GM12878 (cell line): Measurements from ENCODE around the gene MYNN. TPM values are rescaled to one million over a fixed set of nuclear protein-coding genes. Genes with fewer than 3 reads are reported as not detected.

Experiments
- ATF3 ChIP-seq: IDR thresholded peaks from 2 replicates; pipeline ENCODE4 v1.6.1; 2011; ENCODE audit warnings: low read depth, mild to moderate bottlenecking, low read length, moderate library complexity, borderline replicate concordance; ENCODE audit errors: extremely low read depth
- CHD2 ChIP-seq: IDR thresholded peaks from 2 replicates; pipeline ENCODE4 v1.6.1; 2011; ENCODE audit warnings: low read depth, low read length, improper control_type of control experiment, borderline replicate concordance
- IKZF2 ChIP-seq, 2 experiments: fragments of 450-650 bp; IDR thresholded peaks; 2 replicates each; pipeline ENCODE4 v1.6.1; 2017; ENCODE audit warnings: mild to moderate bottlenecking in 2 of 2, moderate library complexity in 2 of 2
- KLF5 ChIP-seq: fragments of 450-650 bp; IDR thresholded peaks from 2 replicates; pipeline ENCODE4 v1.6.1; 2014; ENCODE audit warnings: mild to moderate bottlenecking; ENCODE audit not compliant: partially characterized antibody
- MEF2A ChIP-seq: IDR thresholded peaks from 2 replicates; pipeline ENCODE4 v1.6.1; 2011; ENCODE audit warnings: low read depth, mild to moderate bottlenecking, low read length, moderate library complexity; ENCODE audit not compliant: insufficient read depth
- NFYB ChIP-seq: IDR thresholded peaks from 2 replicates; pipeline ENCODE4 v1.6.1; 2011; ENCODE audit warnings: low read depth, mild to moderate bottlenecking, low read length, improper control_type of control experiment, moderate library complexity; ENCODE audit not compliant: insufficient read depth
- PRDM15 ChIP-seq: fragments of 450-650 bp; formaldehyde crosslinking; IDR thresholded peaks from 2 replicates; pipeline ENCODE4 v1.4.0; 2020; ENCODE audit warnings: mild to moderate bottlenecking, moderate library complexity
- STAT1 ChIP-seq: fragments of 450-650 bp; conservative IDR thresholded peaks from 2 replicates; pipeline ENCODE4 v1.6.1; 2014; ENCODE audit warnings: antibody characterized with exemption, mild to moderate bottlenecking
- STAT3 ChIP-seq: IDR thresholded peaks from 2 replicates; pipeline ENCODE4 v1.6.1; 2011; ENCODE audit warnings: low read depth, low read length, improper control_type of control experiment
- SUZ12 ChIP-seq: fragments of 200-600 bp; sonication (generic); IDR thresholded peaks from one replicate; pipeline ENCODE4 v1.6.1; 2018; ENCODE audit warnings: antibody characterized with exemption, mild to moderate bottlenecking; ENCODE audit not compliant: unreplicated experiment
- TBL1XR1 ChIP-seq: IDR thresholded peaks from 2 replicates; pipeline ENCODE4 v1.6.1; 2012; ENCODE audit warnings: low read depth, low read length, improper control_type of control experiment
- TCF3 ChIP-seq: IDR thresholded peaks from 2 replicates; pipeline ENCODE4 v1.6.1; 2012; ENCODE audit warnings: low read depth, mild to moderate bottlenecking, low read length, borderline replicate concordance; ENCODE audit not compliant: insufficient read depth
- TCF7 ChIP-seq: IDR thresholded peaks from 2 replicates; pipeline ENCODE4 v1.6.1; 2014; ENCODE audit warnings: antibody characterized with exemption, borderline replicate concordance
- WRNIP1 ChIP-seq: IDR thresholded peaks from 2 replicates; pipeline ENCODE4 v1.6.1; 2011; ENCODE audit warnings: low read depth, low read length, improper control_type of control experiment, borderline replicate concordance
- ZNF207 ChIP-seq: fragments of 450-650 bp; IDR thresholded peaks from 2 replicates; pipeline ENCODE4 v1.6.1; 2014; ENCODE audit warnings: antibody characterized with exemption, mild to moderate bottlenecking, borderline replicate concordance
- polyA plus RNA-seq, 11 experiments: library from polyadenylated mRNA; depleted of rRNA in 4 of 11; unstranded in 6 of 11; stranded (reverse) in 5 of 11; fragments of >200 nt; fragmentation: Nextera tagmentation in 4 of 11; fragmentation: Illumina TruSeq in 1 of 11; extraction: Ambion mirVana in 4 of 11; extraction: Trizol in 1 of 11; gene quantifications; 1 replicate in 1 of 11; 2 replicates in 10 of 11; pipeline versions ENCODE4 v1.2.1 to v1.2.3, GENCODE V29; 2011 to 2016; ENCODE audit warnings: inconsistent platforms in 2 of 11, missing spikeins in 2 of 11, low read depth in 1 of 11
- total RNA-seq, 4 experiments: library from RNA; depleted of rRNA in 3 of 4; stranded (reverse); fragments of >200 nt in 3 of 4; fragmentation: Illumina TruSeq in 1 of 4; extraction: Trizol in 1 of 4; gene quantifications; 2 replicates each; pipeline versions ENCODE4 v1.2.1 to v1.2.3, GENCODE V29; 2013 to 2021
- TF ChIP-seq, protein P1 (sequence below): fragments of 450-650 bp; IDR thresholded peaks from 2 replicates; pipeline ENCODE4 v1.6.1; 2017; ENCODE audit warnings: mild to moderate bottlenecking, low read depth, inconsistent platforms; ENCODE audit not compliant: poor library complexity, severe bottlenecking
- TF ChIP-seq, protein P2 (sequence below): IDR thresholded peaks from 2 replicates; pipeline ENCODE4 v1.6.1; 2012; ENCODE audit warnings: improper control_type of control experiment, low read depth, low read length; ENCODE audit not compliant: insufficient replicate concordance

Gene MYNN
- total and polyA plus RNA-seq, 10 of the 15 experiments (the other 5 are each of a cell fraction or from before 2014, with no cell fraction given): 8.8 to 20.5 (median 15.8) TPM

DNA sequence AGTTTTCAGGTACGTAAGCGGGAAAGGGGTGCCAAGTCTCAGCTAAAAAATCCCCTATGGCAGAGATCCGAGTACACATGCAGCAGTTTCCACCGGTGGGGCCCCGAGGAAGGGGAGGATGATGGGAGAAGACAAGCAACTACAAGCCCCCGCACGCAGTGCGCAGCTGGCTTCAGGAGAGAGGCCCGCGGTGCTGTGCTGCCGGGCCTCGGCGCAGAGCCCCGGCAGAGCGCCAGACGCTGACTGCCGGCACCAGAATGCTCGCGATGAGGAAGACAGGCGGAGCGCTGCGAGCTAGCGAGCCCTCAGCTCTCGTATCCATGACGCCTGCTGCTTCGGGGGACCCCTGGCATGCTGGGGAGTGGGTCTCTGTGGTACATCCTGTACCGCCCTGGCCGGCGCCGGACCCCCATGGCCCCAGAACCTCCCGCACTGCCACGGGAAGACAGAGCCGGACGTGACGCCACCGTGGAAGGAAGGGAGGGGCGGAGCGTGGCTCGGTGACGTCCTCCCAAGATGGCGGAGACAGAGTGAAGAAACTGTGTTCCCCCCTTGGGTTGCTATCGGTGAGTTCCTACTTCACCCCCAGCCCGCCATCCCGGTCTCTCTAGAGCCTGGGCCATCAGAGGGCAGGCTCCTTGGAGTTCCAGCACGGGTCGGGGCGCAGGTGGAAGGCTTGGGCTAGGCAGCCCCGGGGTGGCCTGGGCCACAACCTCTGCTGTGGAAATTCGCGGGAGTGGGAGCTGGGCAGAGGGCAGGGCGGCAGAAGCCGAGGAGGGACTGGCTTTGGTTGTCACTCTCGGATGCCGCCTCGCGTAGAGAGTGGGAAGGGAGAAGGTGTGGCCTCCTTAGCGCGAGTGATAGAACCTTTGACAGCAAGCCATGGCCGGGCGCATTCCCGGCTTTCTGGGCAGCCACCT is at the start of gene MYNN (continued):
- TF ChIP-seq KLF5 (no peak), ZNF207 (no peak), STAT3 (no peak), NFYB (no peak), WRNIP1 (no peak), ATF3 (no peak), MEF2A (no peak), STAT1 (peak; percentile 90), PRDM15 (CRISPR knock-in tag) (no peak), TCF7 (no peak), SUZ12 (no peak), IKZF2 (IDR thresholded peaks at IDR 0.05) (peak; percentile 32 to 42; a peak in 3 of 4 replicates), CHD2 (peak; percentile 73), TCF3 (peak; percentile 55; the same call in 1 of the 2 replicates), TBL1XR1 (no peak)
- TF ChIP-seq, protein P1, sequence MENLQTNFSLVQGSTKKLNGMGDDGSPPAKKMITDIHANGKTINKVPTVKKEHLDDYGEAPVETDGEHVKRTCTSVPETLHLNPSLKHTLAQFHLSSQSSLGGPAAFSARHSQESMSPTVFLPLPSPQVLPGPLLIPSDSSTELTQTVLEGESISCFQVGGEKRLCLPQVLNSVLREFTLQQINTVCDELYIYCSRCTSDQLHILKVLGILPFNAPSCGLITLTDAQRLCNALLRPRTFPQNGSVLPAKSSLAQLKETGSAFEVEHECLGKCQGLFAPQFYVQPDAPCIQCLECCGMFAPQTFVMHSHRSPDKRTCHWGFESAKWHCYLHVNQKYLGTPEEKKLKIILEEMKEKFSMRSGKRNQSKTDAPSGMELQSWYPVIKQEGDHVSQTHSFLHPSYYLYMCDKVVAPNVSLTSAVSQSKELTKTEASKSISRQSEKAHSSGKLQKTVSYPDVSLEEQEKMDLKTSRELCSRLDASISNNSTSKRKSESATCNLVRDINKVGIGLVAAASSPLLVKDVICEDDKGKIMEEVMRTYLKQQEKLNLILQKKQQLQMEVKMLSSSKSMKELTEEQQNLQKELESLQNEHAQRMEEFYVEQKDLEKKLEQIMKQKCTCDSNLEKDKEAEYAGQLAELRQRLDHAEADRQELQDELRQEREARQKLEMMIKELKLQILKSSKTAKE: no peak
- TF ChIP-seq, protein P2, sequence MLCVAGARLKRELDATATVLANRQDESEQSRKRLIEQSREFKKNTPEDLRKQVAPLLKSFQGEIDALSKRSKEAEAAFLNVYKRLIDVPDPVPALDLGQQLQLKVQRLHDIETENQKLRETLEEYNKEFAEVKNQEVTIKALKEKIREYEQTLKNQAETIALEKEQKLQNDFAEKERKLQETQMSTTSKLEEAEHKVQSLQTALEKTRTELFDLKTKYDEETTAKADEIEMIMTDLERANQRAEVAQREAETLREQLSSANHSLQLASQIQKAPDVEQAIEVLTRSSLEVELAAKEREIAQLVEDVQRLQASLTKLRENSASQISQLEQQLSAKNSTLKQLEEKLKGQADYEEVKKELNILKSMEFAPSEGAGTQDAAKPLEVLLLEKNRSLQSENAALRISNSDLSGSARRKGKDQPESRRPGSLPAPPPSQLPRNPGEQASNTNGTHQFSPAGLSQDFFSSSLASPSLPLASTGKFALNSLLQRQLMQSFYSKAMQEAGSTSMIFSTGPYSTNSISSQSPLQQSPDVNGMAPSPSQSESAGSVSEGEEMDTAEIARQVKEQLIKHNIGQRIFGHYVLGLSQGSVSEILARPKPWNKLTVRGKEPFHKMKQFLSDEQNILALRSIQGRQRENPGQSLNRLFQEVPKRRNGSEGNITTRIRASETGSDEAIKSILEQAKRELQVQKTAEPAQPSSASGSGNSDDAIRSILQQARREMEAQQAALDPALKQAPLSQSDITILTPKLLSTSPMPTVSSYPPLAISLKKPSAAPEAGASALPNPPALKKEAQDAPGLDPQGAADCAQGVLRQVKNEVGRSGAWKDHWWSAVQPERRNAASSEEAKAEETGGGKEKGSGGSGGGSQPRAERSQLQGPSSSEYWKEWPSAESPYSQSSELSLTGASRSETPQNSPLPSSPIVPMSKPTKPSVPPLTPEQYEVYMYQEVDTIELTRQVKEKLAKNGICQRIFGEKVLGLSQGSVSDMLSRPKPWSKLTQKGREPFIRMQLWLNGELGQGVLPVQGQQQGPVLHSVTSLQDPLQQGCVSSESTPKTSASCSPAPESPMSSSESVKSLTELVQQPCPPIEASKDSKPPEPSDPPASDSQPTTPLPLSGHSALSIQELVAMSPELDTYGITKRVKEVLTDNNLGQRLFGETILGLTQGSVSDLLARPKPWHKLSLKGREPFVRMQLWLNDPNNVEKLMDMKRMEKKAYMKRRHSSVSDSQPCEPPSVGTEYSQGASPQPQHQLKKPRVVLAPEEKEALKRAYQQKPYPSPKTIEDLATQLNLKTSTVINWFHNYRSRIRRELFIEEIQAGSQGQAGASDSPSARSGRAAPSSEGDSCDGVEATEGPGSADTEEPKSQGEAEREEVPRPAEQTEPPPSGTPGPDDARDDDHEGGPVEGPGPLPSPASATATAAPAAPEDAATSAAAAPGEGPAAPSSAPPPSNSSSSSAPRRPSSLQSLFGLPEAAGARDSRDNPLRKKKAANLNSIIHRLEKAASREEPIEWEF: no peak
